Neural progenitor cell (in vitro differentiated cells): ENCODE data around the gene PTPRN2. TPM values are rescaled to one million over a fixed set of nuclear protein-coding genes. Genes with fewer than 3 reads are reported as not detected.

Source experiments
- DNase-seq: peaks from one replicate; pipeline ENCODE4 v3.0.0-alpha.2; 2016; ENCODE audit warnings: low spot score
- H2AFZ ChIP-seq: fragments of 200-600 bp; sonication (generic); replicated peaks from 2 replicates; pipeline ENCODE4 v1.6.1; 2016; ENCODE audit warnings: antibody characterized with exemption
- H3F3A ChIP-seq: fragments of 200-600 bp; sonication (generic); 2 replicates; pipeline ENCODE4 v1.6.1; 2016; ENCODE audit warnings: antibody characterized with exemption, low read depth
- H3K27ac ChIP-seq: fragments of 200-600 bp; sonication (generic); 2 replicates; pipeline ENCODE4 v1.5.1; 2016; ENCODE audit warnings: mild to moderate bottlenecking
- H3K27me3 ChIP-seq: fragments of 200-600 bp; sonication (generic); 2 replicates; pipeline ENCODE4 v1.6.1; 2016; ENCODE audit warnings: mild to moderate bottlenecking, moderate library complexity
- H3K36me3 ChIP-seq: fragments of 200-600 bp; sonication (generic); 2 replicates; pipeline ENCODE4 v1.5.1; 2016
- H3K4me1 ChIP-seq: fragments of 200-600 bp; sonication (generic); 2 replicates; pipeline ENCODE4 v1.6.1; 2016; ENCODE audit warnings: mixed run types
- H3K4me2 ChIP-seq: fragments of 200-600 bp; sonication (generic); 2 replicates; pipeline ENCODE4 v1.6.1; 2016
- H3K4me3 ChIP-seq: fragments of 200-600 bp; sonication (generic); 2 replicates; pipeline ENCODE4 v1.5.1; 2016
- H3K79me2 ChIP-seq: fragments of 200-600 bp; sonication (generic); 2 replicates; pipeline ENCODE4 v1.6.1; 2016; ENCODE audit warnings: low read depth
- H3K9ac ChIP-seq: fragments of 200-600 bp; sonication (generic); 2 replicates; pipeline ENCODE4 v1.6.1; 2016
- H3K9me3 ChIP-seq: fragments of 200-600 bp; sonication (generic); 2 replicates; pipeline ENCODE4 v1.5.1; 2016; ENCODE audit warnings: low read depth
- H4K20me1 ChIP-seq: fragments of 200-600 bp; sonication (generic); 2 replicates; pipeline ENCODE4 v1.6.1; 2016; ENCODE audit warnings: low read depth
- H3K27ac Mint-ChIP-seq: 3 replicates; pipeline ENCODE4 v1.8.0; 2021; ENCODE audit warnings: mixed read lengths
- H3K27me3 Mint-ChIP-seq: 2 replicates; pipeline ENCODE4 v1.8.0; 2022; ENCODE audit warnings: low read depth, mild to moderate bottlenecking, inconsistent platforms, moderate library complexity, mixed read lengths; ENCODE audit not compliant: insufficient read depth
- H3K36me3 Mint-ChIP-seq: 3 replicates; pipeline ENCODE4 v1.8.0; 2021; ENCODE audit warnings: mixed read lengths
- H3K4me1 Mint-ChIP-seq: 3 replicates; pipeline ENCODE4 v1.8.0; 2021; ENCODE audit warnings: mixed read lengths
- H3K4me3 Mint-ChIP-seq: 3 replicates; pipeline ENCODE4 v1.8.0; 2021; ENCODE audit warnings: mild to moderate bottlenecking, moderate library complexity, mixed read lengths
- H3K9me3 Mint-ChIP-seq: 3 replicates; pipeline ENCODE4 v1.8.0; 2020; ENCODE audit warnings: mixed read lengths
- EZH2 ChIP-seq: fragments of 200-600 bp; sonication (generic); IDR thresholded peaks from 2 replicates; pipeline ENCODE4 v1.6.1; 2017; ENCODE audit warnings: antibody characterized with exemption, mild to moderate bottlenecking, moderate library complexity
- EZH2phosphoT487 ChIP-seq: fragments of 200-600 bp; sonication (generic); IDR thresholded peaks from 2 replicates; pipeline ENCODE4 v1.6.1; 2017; ENCODE audit warnings: antibody characterized with exemption
- total RNA-seq: library from RNA; depleted of rRNA; stranded (reverse); fragments of >200 nt; gene quantifications from 2 replicates; pipeline ENCODE4 v1.2.3, GENCODE V29; 2015; ENCODE audit warnings: low replicate concordance
- TF ChIP-seq, protein P1 (sequence below): fragments of 200-600 bp; sonication (generic); IDR thresholded peaks from 2 replicates; pipeline ENCODE4 v1.5.1; 2017; ENCODE audit warnings: antibody characterized with exemption, mild to moderate bottlenecking

PTPRN2 gene
- total RNA-seq, 1 donor from 2014 or later = 3.0 TPM

DNA sequence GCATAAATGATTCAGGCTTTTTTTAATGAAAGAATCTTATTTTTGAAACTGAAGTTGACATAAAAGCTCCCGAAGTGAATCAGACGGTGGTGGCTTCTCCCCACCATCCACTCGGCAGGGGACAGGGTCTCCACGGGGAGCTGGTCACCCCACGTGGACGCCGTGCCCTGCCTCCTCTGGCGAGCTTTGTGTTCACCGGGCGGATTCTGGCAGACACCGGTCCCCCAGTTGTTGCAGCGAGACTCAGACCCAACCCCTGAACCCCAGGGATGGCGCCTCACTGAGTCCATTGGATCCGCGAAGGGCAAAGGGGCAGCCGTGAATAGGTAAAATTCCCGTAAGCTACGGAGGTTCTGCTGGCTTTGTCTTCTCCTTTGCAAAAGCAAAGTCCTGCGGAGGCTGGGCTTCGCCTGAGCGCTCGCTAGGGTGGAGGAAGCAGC is 38.4 kb downstream of the PTPRN2 start:
- Histone ChIP-seq H2AFZ (peak overlapping the region; percentile 76), H3K4me2 (peak overlapping the region; percentile 22), H4K20me1 (peaks cover 3% of the 10 kb centered on the region), H3K9me3 (no peaks in the 10 kb centered on the region), H3F3A (peaks cover 15% of the 10 kb centered on the region), H3K4me3 (no peak overlapping the region), H3K79me2 (no peaks in the 10 kb centered on the region), H3K27ac (no peak overlapping the region), H3K9ac (no peak overlapping the region), H3K27me3 (no peaks in the 10 kb centered on the region), H3K36me3 (no peaks in the 10 kb centered on the region), H3K4me1 (peaks cover 23% of the 10 kb centered on the region)
- H3K27ac Mint-ChIP-seq = no peak overlapping the region
- H3K4me3 Mint-ChIP-seq = no peak overlapping the region
- TF ChIP-seq EZH2 (no peak), EZH2phosphoT487 (no peak)
- TF ChIP-seq, protein P1, sequence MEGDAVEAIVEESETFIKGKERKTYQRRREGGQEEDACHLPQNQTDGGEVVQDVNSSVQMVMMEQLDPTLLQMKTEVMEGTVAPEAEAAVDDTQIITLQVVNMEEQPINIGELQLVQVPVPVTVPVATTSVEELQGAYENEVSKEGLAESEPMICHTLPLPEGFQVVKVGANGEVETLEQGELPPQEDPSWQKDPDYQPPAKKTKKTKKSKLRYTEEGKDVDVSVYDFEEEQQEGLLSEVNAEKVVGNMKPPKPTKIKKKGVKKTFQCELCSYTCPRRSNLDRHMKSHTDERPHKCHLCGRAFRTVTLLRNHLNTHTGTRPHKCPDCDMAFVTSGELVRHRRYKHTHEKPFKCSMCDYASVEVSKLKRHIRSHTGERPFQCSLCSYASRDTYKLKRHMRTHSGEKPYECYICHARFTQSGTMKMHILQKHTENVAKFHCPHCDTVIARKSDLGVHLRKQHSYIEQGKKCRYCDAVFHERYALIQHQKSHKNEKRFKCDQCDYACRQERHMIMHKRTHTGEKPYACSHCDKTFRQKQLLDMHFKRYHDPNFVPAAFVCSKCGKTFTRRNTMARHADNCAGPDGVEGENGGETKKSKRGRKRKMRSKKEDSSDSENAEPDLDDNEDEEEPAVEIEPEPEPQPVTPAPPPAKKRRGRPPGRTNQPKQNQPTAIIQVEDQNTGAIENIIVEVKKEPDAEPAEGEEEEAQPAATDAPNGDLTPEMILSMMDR = no peak
- no peaks in the 10 kb centered on the region for H3K9me3 Mint-ChIP-seq
- H3K27me3 Mint-ChIP-seq = peaks cover 8% of the 10 kb centered on the region
- peak; percentile 62 for DNase-seq
- H3K4me1 Mint-ChIP-seq = peaks cover 5% of the 10 kb centered on the region
- no peaks in the 10 kb centered on the region for H3K36me3 Mint-ChIP-seq

DNA sequence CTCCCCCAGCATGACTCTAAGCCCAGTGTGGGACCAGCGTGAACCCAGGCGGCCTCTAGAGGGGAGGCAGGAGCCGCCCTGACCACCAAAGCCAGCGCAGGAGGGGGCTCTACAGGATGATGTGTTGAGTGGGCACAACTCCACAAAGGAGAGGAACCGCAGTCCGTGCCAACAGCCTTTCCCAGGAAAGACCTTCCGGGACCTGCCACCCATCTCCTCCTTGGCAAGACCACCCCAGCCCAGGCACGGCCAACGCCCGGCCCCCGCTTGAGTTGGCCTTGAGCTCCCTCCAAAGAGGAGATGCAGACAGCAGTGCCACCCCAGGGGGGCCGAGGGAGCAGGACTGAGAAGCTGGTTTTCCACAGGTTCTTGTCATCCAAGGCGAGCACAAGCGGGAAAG is 38.9 kb downstream of the PTPRN2 start:
- no peak overlapping the region for H2AFZ ChIP-seq
- Mint-ChIP-seq H3K4me3 (no peak overlapping the region), H3K4me1 (peaks cover 5% of the 10 kb centered on the region), H3K9me3 (no peaks in the 10 kb centered on the region), H3K36me3 (no peaks in the 10 kb centered on the region), H3K27me3 (peaks cover 8% of the 10 kb centered on the region), H3K27ac (no peak overlapping the region)
- TF ChIP-seq EZH2 (no peak), EZH2phosphoT487 (no peak)
- TF ChIP-seq, protein P1 = no peak
- no peak overlapping the region for H3K27ac ChIP-seq
- no peak overlapping the region for H3K4me2 ChIP-seq
- no peaks in the 10 kb centered on the region for H3K9me3 ChIP-seq
- H3K4me3 ChIP-seq = no peak overlapping the region
- peaks cover 23% of the 10 kb centered on the region for H3K4me1 ChIP-seq
- peaks cover 3% of the 10 kb centered on the region for H4K20me1 ChIP-seq
- peaks cover 15% of the 10 kb centered on the region for H3F3A ChIP-seq
- H3K79me2 ChIP-seq = no peaks in the 10 kb centered on the region
- no peaks in the 10 kb centered on the region for H3K36me3 ChIP-seq
- H3K9ac ChIP-seq = no peak overlapping the region
- DNase-seq = no peak
- no peaks in the 10 kb centered on the region for H3K27me3 ChIP-seq

DNA sequence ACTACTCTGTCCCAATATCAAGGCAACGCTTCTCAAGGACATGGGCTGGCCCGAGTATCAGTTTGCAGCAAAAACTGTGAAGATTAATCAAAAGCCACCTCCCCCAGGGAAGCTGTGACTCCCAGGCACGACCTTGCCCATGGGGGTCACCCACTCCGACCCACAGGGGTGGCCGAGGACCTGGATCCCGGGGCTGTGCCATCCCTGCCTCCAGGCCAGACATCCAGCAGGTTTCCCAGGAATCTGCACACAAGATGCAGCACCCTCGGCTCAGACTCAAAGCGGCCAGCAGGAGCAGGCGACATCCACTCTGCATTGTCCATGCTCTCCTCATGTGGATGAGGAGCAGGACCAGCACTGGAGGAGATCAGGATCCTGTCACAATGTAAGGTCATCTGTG is 39.8 kb downstream of the PTPRN2 start:
- Histone ChIP-seq H3K4me3 (no peak overlapping the region), H3K4me2 (no peak overlapping the region), H4K20me1 (peaks cover 3% of the 10 kb centered on the region), H3K27ac (no peak overlapping the region), H3K9ac (no peak overlapping the region), H2AFZ (no peak overlapping the region), H3K79me2 (no peaks in the 10 kb centered on the region), H3K36me3 (no peaks in the 10 kb centered on the region), H3K27me3 (no peaks in the 10 kb centered on the region), H3F3A (peaks cover 15% of the 10 kb centered on the region), H3K9me3 (no peaks in the 10 kb centered on the region), H3K4me1 (peaks cover 23% of the 10 kb centered on the region)
- no peak for DNase-seq
- no peaks in the 10 kb centered on the region for H3K36me3 Mint-ChIP-seq
- H3K4me3 Mint-ChIP-seq = no peak overlapping the region
- TF ChIP-seq EZH2 (no peak), EZH2phosphoT487 (no peak)
- TF ChIP-seq, protein P1 = no peak
- no peak overlapping the region for H3K27ac Mint-ChIP-seq
- peaks cover 5% of the 10 kb centered on the region for H3K4me1 Mint-ChIP-seq
- no peaks in the 10 kb centered on the region for H3K9me3 Mint-ChIP-seq
- peaks cover 5% of the 10 kb centered on the region for H3K27me3 Mint-ChIP-seq
